Spleen (tissue), 7 donors: ENCODE data around the gene MRPL40.

Source experiments
- POLR2A ChIP-seq, 3 donors: fragments of 450-650 bp; IDR thresholded peaks; one replicate each; pipeline ENCODE4 v1.5.1; 2017; ENCODE audit warnings: antibody characterized with exemption in 3 of 3, mild to moderate bottlenecking in 1 of 3
- POLR2AphosphoS5 ChIP-seq, 3 donors: sonication (generic); formaldehyde crosslinking; IDR thresholded peaks; one replicate each; pipeline ENCODE4 v1.5.1; 2017; ENCODE audit warnings: antibody characterized with exemption in 3 of 3
- TF ChIP-seq, protein P1 (sequence below), 11 experiments: fragments of 200-600 bp in 7 of 11; fragments of 450-650 bp in 4 of 11; sonication (generic) in 4 of 11; IDR thresholded peaks in 8 of 11; conservative IDR thresholded peaks in 3 of 11; 1 replicate in 7 of 11; 2 replicates in 4 of 11; pipeline versions ENCODE4 v1.4.0 to v1.8.0; 2016 to 2021; ENCODE audit warnings: antibody characterized with exemption in 11 of 11, inconsistent platforms in 4 of 11, mild to moderate bottlenecking in 1 of 11
- donor health status: DM: no; HTN: no; CAD: no; lungs with moderate emphysema.
- donor health status: DM: no; HTN: no; CAD: no.
- donor health status: DM: no; HTN: no; CAD: no.

DNA sequence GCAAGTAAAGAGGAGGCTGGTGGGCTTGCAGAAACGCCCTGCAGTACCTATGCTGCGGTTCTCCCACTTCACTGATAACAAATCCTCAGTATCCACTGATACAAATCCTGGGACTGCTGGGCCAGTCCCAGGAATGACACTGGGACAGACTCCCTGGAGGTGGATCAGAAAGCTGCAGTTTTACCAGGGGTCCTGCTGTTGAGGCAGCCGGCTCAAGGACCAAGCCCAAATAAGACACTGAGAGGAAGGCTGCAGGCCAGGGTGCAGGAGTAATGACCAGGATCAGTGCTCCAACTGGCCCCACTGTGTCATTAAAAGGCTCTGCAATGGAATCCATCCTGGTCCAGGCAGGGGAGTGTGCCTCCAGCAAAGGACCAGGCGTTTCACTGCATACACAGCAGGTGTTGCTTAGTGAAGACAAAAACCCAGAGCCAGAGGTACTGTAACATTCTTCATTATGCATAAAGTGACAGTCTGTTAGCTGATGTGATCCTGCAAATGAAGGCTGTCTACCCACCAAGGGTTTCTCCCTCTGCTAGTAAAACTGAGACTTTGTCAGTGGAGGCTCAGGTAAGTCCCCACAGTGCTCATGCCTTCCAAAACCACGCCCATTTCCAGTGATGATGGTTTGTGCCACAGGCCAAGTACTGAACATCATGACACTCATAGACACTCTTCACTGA lies 16.5 kb downstream of the MRPL40 start:
- TF ChIP-seq, protein P1, sequence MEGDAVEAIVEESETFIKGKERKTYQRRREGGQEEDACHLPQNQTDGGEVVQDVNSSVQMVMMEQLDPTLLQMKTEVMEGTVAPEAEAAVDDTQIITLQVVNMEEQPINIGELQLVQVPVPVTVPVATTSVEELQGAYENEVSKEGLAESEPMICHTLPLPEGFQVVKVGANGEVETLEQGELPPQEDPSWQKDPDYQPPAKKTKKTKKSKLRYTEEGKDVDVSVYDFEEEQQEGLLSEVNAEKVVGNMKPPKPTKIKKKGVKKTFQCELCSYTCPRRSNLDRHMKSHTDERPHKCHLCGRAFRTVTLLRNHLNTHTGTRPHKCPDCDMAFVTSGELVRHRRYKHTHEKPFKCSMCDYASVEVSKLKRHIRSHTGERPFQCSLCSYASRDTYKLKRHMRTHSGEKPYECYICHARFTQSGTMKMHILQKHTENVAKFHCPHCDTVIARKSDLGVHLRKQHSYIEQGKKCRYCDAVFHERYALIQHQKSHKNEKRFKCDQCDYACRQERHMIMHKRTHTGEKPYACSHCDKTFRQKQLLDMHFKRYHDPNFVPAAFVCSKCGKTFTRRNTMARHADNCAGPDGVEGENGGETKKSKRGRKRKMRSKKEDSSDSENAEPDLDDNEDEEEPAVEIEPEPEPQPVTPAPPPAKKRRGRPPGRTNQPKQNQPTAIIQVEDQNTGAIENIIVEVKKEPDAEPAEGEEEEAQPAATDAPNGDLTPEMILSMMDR (IDR thresholded peaks at IDR 0.05 in 8 of 11, conservative IDR thresholded peaks at IDR 0.05 in 3 of 11): no peak
- TF ChIP-seq POLR2A (IDR thresholded peaks at IDR 0.05) (no peak), POLR2AphosphoS5 (IDR thresholded peaks at IDR 0.05) (no peak)
